ENCODE data around the gene OR8D2. TPM values are rescaled to one million over a fixed set of nuclear protein-coding genes. Genes with fewer than 3 reads are reported as not detected.

Gene OR8D2, protein sequence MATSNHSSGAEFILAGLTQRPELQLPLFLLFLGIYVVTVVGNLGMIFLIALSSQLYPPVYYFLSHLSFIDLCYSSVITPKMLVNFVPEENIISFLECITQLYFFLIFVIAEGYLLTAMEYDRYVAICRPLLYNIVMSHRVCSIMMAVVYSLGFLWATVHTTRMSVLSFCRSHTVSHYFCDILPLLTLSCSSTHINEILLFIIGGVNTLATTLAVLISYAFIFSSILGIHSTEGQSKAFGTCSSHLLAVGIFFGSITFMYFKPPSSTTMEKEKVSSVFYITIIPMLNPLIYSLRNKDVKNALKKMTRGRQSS
- not detected in 2 replicates for total RNA-seq (2012; rRNA removed)

DNA sequence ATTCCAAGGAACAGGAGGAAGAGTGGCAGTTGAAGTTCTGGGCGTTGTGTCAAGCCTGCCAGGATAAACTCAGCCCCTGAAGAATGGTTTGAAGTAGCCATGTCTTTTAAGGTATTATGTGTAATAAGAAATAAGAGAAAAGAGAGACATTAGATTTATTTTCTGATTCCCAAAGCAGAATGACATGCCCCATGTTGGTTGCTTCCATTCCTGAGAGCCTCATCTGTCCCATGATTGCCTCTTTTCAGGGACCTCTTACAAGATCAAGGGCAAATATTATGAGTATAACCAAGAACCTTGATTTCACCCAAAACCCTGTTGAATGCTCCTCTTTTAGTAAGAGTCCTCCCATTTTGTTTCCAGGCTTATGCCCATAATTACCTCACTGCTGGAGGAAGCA lies at the start of gene OR8D2:
TSS of gene OR8D2 (minus strand) at position 101 of the 400 bp plus-strand sequence. CDS start at position 101, 0 bp downstream.
- Histone ChIP-seq H3K9me3 (replicated peaks; ENCODE audit: low read length) (no peaks in the 10 kb centered on the region), H3K36me3 (ENCODE audit: insufficient read depth, low read length) (no peaks in the 10 kb centered on the region), H3K4me3 (ENCODE audit: low read length) (no peak within 1 kb of the TSS), H3K27me3 (ENCODE audit: control insufficient read depth, insufficient read depth, low read length) (no peaks in the 10 kb centered on the region), H3K4me1 (ENCODE audit: control insufficient read depth, insufficient read depth, low read length) (no peaks in the 10 kb centered on the region), H3K4me2 (ENCODE audit: low read length) (no peak within 1 kb of the TSS), H3K9ac (ENCODE audit: low read depth, low read length) (no peak within 1 kb of the TSS)

DNA sequence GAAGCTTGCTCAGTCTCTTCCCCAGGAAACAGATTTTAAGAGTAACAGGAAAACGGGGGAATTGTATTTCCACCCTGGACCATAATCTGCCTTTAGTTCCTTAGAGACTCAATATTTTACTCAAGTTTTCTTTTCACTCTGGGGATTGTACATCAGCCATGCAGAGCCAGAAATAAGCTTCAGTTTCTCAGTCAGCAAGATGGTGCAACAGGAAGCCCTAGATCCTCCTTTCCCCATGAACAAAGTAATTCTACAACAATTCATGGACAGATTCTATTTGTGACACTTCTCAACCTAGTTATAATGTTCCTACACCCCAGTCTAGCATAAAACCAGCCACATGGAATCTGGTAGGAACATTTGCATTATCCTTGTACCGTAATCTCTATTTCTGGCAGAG lies 39.6 kb upstream of the OR8D2 start:
- Histone ChIP-seq H3K4me2 (ENCODE audit: low read length) (no peak overlapping the region), H3K9ac (ENCODE audit: low read depth, low read length) (no peak overlapping the region), H3K4me1 (ENCODE audit: control insufficient read depth, insufficient read depth, low read length) (no peaks in the 10 kb centered on the region), H3K4me3 (ENCODE audit: low read length) (no peak overlapping the region), H3K36me3 (ENCODE audit: insufficient read depth, low read length) (no peaks in the 10 kb centered on the region), H3K9me3 (replicated peaks; ENCODE audit: low read length) (no peaks in the 10 kb centered on the region), H3K27me3 (ENCODE audit: control insufficient read depth, insufficient read depth, low read length) (peaks cover 7% of the 10 kb centered on the region)

DNA sequence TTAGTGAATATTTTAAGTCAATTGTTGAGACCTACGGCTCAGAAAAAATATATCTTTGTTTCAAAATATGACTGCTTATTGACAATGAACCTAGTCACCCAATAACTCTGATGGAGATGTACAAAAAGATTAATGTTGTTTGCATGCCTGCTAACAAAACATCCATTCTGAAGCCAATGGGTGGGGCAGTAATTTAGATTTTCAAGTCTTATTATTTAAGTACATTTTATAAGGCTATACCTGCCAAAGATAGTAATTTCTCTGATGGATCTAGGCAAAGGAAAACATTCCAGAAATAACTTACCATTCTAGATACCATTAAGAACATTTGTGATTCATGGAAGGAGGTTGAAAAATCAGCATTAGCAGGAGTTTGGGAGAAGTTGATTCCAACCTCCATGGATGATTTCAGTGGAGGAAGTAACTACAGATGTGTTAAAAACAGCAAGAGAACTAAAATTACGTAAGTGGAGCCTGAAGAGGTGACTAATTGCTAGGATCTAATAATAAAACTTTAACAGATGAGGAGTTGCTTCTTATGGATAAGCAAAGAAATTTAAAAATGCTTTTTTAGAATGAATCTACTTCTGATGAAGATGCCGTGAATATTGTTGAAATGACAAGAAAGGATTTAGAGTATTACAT lies 26.4 kb upstream of the OR8D2 start:
- Histone ChIP-seq H3K27me3 (ENCODE audit: control insufficient read depth, insufficient read depth, low read length) (no peaks in the 10 kb centered on the region), H3K4me2 (ENCODE audit: low read length) (no peak overlapping the region), H3K9ac (ENCODE audit: low read depth, low read length) (no peak overlapping the region), H3K4me1 (ENCODE audit: control insufficient read depth, insufficient read depth, low read length) (no peaks in the 10 kb centered on the region), H3K9me3 (replicated peaks; ENCODE audit: low read length) (no peaks in the 10 kb centered on the region), H3K4me3 (ENCODE audit: low read length) (no peak overlapping the region), H3K36me3 (ENCODE audit: insufficient read depth, low read length) (no peaks in the 10 kb centered on the region)

DNA sequence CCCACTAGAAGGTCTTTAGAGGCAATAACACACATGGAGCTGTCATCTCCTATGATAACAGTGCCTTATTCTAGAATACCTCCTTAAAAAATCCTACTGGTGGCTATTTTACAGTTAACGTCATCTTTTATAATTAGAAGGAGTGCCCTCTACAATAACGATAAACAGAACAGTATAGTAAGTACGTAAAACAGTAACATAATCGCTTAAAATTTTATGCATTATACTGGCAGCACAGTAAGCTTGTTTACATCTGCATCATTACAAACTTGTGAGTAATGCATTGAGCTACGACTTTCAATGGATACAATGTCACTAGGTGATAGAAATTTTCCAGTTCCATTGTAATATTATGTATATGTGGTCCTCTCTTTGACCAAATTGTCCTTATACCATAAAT lies 24.3 kb upstream of the OR8D2 start:
- H3K36me3 ChIP-seq (ENCODE audit: insufficient read depth, low read length), result no peaks in the 10 kb centered on the region
- H3K9ac ChIP-seq (ENCODE audit: low read depth, low read length), result no peak overlapping the region
- H3K4me1 ChIP-seq (ENCODE audit: control insufficient read depth, insufficient read depth, low read length), result no peaks in the 10 kb centered on the region
- no peaks in the 10 kb centered on the region for H3K27me3 ChIP-seq (ENCODE audit: control insufficient read depth, insufficient read depth, low read length)
- no peaks in the 10 kb centered on the region for H3K9me3 ChIP-seq (replicated peaks; ENCODE audit: low read length)
- no peak overlapping the region for H3K4me2 ChIP-seq (ENCODE audit: low read length)
- H3K4me3 ChIP-seq (ENCODE audit: low read length), result no peak overlapping the region

DNA sequence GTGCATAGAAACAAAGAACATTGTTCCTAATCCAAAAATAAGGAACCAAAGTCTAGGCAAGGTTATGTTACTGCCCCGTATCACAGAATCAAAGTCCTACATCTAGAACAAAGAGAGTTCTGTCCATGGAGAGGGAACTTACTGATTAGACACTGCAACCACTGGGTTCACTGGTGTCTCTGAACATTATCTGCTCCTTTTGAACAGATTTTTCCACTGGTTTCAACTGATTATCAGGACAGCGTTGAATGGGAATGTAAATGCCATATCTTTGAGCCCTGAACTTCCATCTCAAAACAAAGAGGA lies 20.1 kb upstream of the OR8D2 start:
- no peak overlapping the region for H3K4me3 ChIP-seq (ENCODE audit: low read length)
- no peaks in the 10 kb centered on the region for H3K36me3 ChIP-seq (ENCODE audit: insufficient read depth, low read length)
- H3K27me3 ChIP-seq (ENCODE audit: control insufficient read depth, insufficient read depth, low read length), result no peaks in the 10 kb centered on the region
- H3K4me2 ChIP-seq (ENCODE audit: low read length), result no peak overlapping the region
- no peak overlapping the region for H3K9ac ChIP-seq (ENCODE audit: low read depth, low read length)
- H3K9me3 ChIP-seq (replicated peaks; ENCODE audit: low read length), result no peaks in the 10 kb centered on the region
- H3K4me1 ChIP-seq (ENCODE audit: control insufficient read depth, insufficient read depth, low read length), result no peaks in the 10 kb centered on the region

DNA sequence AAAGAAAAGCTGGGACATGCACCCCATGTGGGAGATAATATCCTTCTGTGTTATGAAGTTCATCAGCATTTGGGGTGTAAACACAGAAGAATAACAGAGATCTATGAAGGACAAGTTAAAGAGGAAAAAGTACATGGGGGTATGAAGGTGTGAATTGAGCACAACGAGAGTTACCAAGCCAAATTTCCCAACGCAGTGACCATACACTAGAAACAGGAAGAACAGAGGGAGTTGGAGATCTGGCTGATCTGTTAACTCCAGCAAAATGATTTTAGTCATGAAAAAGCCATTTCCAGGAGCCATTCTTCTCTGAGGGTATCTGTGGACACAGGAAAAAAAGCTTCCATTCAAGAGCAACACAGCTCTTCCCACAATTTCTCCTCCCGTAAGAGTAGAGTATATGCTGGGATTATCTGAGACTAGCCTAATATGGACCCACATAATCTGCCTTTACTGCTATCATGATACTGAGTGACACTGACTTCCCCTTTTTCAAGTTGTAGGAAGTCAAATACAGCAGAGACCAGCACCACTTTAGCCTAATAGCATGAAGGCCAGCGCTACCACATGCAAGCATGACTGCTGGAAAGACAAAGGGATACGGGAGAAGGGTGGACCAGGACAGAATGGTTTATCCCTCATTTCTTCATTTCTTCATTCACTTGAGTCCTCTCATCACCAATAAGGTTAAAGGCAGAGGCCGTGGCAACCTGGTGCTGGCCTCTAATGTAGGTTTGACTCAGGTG lies 19.6 kb upstream of the OR8D2 start:
- H3K9ac ChIP-seq (ENCODE audit: low read depth, low read length), result no peak overlapping the region
- no peak overlapping the region for H3K4me3 ChIP-seq (ENCODE audit: low read length)
- no peaks in the 10 kb centered on the region for H3K4me1 ChIP-seq (ENCODE audit: control insufficient read depth, insufficient read depth, low read length)

DNA sequence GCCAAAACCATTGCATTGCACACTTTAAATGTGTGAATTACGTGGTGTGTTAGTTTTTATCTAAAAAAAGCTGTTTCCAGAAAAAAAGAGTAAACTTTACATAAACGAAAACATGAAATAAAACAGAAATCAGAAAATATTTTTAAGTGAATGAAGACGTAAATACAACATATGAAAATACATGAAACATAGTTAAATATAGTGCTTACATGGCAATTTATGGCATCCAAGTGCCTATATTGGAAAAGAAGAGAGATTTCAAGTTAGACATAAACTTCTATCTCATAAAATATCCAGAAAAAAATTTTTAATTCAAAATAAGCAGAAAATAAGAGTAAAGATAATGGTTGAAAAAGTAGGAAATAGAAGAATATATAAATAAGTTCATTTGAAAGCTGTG lies 11.9 kb upstream of the OR8D2 start:
- no peaks in the 10 kb centered on the region for H3K4me1 ChIP-seq (ENCODE audit: control insufficient read depth, insufficient read depth, low read length)
- no peak overlapping the region for H3K4me3 ChIP-seq (ENCODE audit: low read length)
- H3K36me3 ChIP-seq (ENCODE audit: insufficient read depth, low read length), result no peaks in the 10 kb centered on the region
- no peak overlapping the region for H3K4me2 ChIP-seq (ENCODE audit: low read length)
- no peaks in the 10 kb centered on the region for H3K27me3 ChIP-seq (ENCODE audit: control insufficient read depth, insufficient read depth, low read length)
- H3K9me3 ChIP-seq (replicated peaks; ENCODE audit: low read length), result no peaks in the 10 kb centered on the region
- no peak overlapping the region for H3K9ac ChIP-seq (ENCODE audit: low read depth, low read length)

More for the DNA sequence above, 19.6 kb upstream of the OR8D2 start:
- Histone ChIP-seq H3K9me3 (replicated peaks; ENCODE audit: low read length) (no peaks in the 10 kb centered on the region), H3K4me2 (ENCODE audit: low read length) (no peak overlapping the region), H3K27me3 (ENCODE audit: control insufficient read depth, insufficient read depth, low read length) (no peaks in the 10 kb centered on the region), H3K36me3 (ENCODE audit: insufficient read depth, low read length) (no peaks in the 10 kb centered on the region)

DNA sequence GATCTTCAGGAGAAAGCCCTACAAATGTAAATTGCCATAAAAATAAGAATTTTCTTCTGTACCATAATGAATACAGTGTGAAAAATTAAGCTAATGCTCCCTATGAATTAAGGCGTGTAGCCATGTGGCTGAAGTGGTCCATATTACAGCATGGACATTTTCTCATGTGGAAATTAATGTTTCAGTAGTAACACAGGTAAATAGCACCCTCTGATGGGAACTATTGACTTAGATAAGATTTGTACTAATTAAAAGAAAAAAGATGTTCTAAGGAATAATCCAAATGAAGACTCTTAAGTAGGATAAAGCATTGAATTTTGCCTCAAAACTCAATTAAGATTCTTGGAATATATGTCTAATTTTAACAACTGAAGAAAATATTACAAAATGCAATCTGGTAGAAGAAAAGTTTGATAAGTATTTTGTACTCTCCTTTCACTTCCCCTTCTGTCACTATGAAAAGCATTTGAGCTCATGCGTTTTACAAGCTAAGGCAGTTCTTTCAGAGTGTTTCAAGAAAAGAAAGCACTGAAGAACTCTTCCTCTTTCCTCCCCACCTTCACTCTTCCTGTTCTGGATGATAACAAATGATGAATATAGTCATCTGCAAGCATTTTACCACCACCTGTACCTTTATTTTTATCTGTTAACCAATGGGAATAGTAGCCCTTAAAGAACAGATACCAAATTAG lies 9.9 kb upstream of the OR8D2 start:
- Histone ChIP-seq H3K4me3 (ENCODE audit: low read length) (no peak overlapping the region), H3K4me2 (ENCODE audit: low read length) (no peak overlapping the region), H3K9ac (ENCODE audit: low read depth, low read length) (no peak overlapping the region), H3K27me3 (ENCODE audit: control insufficient read depth, insufficient read depth, low read length) (no peaks in the 10 kb centered on the region), H3K36me3 (ENCODE audit: insufficient read depth, low read length) (no peaks in the 10 kb centered on the region), H3K9me3 (replicated peaks; ENCODE audit: low read length) (no peaks in the 10 kb centered on the region), H3K4me1 (ENCODE audit: control insufficient read depth, insufficient read depth, low read length) (no peaks in the 10 kb centered on the region)

DNA sequence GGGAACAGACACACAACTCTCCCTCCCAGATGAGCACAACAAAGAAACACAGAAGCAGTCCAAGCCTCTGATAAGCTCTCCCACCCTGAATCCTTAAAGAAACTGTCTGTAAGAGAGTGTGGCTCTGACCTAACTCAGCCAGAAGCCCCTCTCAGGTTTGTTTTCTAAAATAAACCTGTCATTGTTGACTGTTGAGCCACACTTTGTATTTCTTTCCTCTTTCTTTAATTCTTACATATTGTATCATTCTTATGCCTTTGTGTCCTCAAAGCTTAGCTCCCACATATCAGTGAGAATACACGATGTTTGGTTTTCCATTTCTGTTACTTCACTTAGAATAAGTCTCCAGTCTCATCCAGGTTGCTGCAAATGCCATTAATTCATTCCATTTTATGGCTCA lies 7.8 kb upstream of the OR8D2 start:
- H3K9me3 ChIP-seq (replicated peaks; ENCODE audit: low read length), result no peaks in the 10 kb centered on the region
- no peak overlapping the region for H3K9ac ChIP-seq (ENCODE audit: low read depth, low read length)
- no peaks in the 10 kb centered on the region for H3K36me3 ChIP-seq (ENCODE audit: insufficient read depth, low read length)
- H3K27me3 ChIP-seq (ENCODE audit: control insufficient read depth, insufficient read depth, low read length), result no peaks in the 10 kb centered on the region
- H3K4me2 ChIP-seq (ENCODE audit: low read length), result no peak overlapping the region
- no peak overlapping the region for H3K4me3 ChIP-seq (ENCODE audit: low read length)
- H3K4me1 ChIP-seq (ENCODE audit: control insufficient read depth, insufficient read depth, low read length), result no peaks in the 10 kb centered on the region

DNA sequence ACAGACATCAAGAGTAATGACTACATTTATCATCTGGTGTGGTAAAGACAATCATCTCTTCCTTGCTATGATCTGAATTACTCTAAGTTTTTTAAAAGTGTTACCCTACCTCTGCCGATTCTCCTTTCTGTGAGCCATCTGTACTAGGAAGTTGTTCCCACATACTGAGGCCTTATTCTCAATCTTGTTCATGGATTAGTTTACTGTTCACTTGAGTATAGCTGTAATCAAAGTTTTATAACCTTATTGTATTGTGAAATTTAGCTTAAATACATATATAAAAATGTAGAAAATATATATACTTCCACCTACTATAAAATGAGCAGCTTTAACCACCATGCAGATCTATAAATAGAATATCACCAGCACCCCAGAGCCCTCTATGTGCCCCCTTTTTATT lies 2.4 kb upstream of the OR8D2 start:
- H3K4me1 ChIP-seq (ENCODE audit: control insufficient read depth, insufficient read depth, low read length), result no peaks in the 10 kb centered on the region
- no peak overlapping the region for H3K4me2 ChIP-seq (ENCODE audit: low read length)
- H3K4me3 ChIP-seq (ENCODE audit: low read length), result no peak overlapping the region
- H3K9ac ChIP-seq (ENCODE audit: low read depth, low read length), result no peak overlapping the region
- no peaks in the 10 kb centered on the region for H3K9me3 ChIP-seq (replicated peaks; ENCODE audit: low read length)
- H3K36me3 ChIP-seq (ENCODE audit: insufficient read depth, low read length), result no peaks in the 10 kb centered on the region
- H3K27me3 ChIP-seq (ENCODE audit: control insufficient read depth, insufficient read depth, low read length), result no peaks in the 10 kb centered on the region

DNA sequence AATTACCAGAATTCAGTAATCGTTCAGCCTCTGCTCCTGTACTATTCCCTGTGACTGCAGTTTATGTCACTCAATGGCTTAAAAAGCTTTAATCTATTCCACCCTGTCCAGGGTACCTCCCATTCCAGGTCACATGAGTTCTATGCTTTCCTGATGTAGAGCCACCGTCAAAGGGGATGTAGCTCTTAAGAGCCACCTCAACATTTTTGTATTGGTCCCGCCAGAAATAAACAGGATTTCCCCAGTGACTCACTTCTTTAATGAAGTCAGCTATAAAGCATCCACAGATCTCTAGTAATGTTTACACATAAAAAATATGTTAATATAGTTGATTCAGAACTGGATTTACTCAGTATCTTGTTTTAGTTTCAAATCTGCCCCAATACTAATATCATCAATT lies 4.9 kb downstream of the OR8D2 start:
- Histone ChIP-seq H3K9ac (ENCODE audit: low read depth, low read length) (no peak overlapping the region), H3K36me3 (ENCODE audit: insufficient read depth, low read length) (no peaks in the 10 kb centered on the region), H3K4me3 (ENCODE audit: low read length) (no peak overlapping the region), H3K9me3 (replicated peaks; ENCODE audit: low read length) (no peaks in the 10 kb centered on the region), H3K4me2 (ENCODE audit: low read length) (no peak overlapping the region), H3K27me3 (ENCODE audit: control insufficient read depth, insufficient read depth, low read length) (no peaks in the 10 kb centered on the region), H3K4me1 (ENCODE audit: control insufficient read depth, insufficient read depth, low read length) (peaks cover 10% of the 10 kb centered on the region)

Measured in skeletal muscle satellite cell (primary cell).